ENCODE data around the gene FCHSD2. TPM values are rescaled to one million over a fixed set of nuclear protein-coding genes. Genes with fewer than 3 reads are reported as not detected.

FCHSD2 gene
- polyA plus RNA-seq, 1 donor (not counting 4 experiments of a cell fraction or from before 2014, with no cell fraction given), result 14.2 TPM

DNA sequence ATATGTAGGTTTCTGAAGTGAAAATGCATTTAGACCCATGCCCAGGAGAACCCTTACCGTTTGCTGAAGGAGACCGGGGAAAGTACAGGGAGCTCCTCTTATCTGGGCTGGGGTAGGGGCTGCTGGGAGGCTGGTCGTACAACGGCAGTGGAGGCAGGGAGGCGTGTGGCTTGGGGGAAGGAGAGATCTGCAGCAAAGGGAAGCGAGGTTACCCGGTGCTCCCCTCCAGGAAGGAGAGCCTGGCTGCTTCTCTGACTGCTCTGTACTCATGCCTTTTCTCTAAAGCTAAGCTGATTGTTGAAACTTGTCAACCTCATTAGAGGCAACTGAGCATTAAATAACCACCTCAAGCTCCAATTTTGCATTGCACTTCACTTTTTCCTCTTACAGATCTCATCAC is 300.7 kb downstream of the FCHSD2 start:
- Histone ChIP-seq H3K9ac (ENCODE audit: control insufficient read depth, extremely low read depth, insufficient read depth, low read length) (no peak overlapping the region), H3K79me2 (ENCODE audit: control insufficient read depth, insufficient read depth, low read length) (no peaks in the 10 kb centered on the region), H3K27me3 (ENCODE audit: control insufficient read depth, extremely low read depth, insufficient read depth, low read length) (no peaks in the 10 kb centered on the region), H4K20me1 (ENCODE audit: control insufficient read depth, extremely low read depth, insufficient read depth, low read length) (no peaks in the 10 kb centered on the region), H3K36me3 (ENCODE audit: control insufficient read depth in 2 of 2, extremely low read depth in 1 of 2, insufficient read depth in 2 of 2, low read length in 2 of 2) (peaks cover 4 to 10% of the 10 kb centered on the region in 2 experiments), H3K4me2 (ENCODE audit: control insufficient read depth, extremely low read depth, insufficient read depth, low read depth, low read length) (no peak overlapping the region), H3K9me3 (ENCODE audit: control insufficient read depth, low read depth, low read length) (no peaks in the 10 kb centered on the region), H3K4me3 (ENCODE audit: control insufficient read depth in 2 of 3, extremely low read depth in 1 of 3, insufficient read depth in 2 of 3, low read depth in 1 of 3, low read length in 3 of 3) (no peak overlapping the region), H2AFZ (ENCODE audit: control insufficient read depth, low read length) (no peak overlapping the region), H3K27ac (ENCODE audit: control insufficient read depth, insufficient read depth, low read length) (no peak overlapping the region), H3K4me1 (ENCODE audit: control insufficient read depth, extremely low read depth, insufficient read depth, low read length) (peaks cover 17% of the 10 kb centered on the region), H3K9me1 (ENCODE audit: control insufficient read depth, extremely low read depth, insufficient read depth, low read length) (no peaks in the 10 kb centered on the region)
- FAIRE-seq, result no peak
- no peak for DNase-seq (ENCODE audit: low read depth, low spot score)
- TF ChIP-seq, protein P1, sequence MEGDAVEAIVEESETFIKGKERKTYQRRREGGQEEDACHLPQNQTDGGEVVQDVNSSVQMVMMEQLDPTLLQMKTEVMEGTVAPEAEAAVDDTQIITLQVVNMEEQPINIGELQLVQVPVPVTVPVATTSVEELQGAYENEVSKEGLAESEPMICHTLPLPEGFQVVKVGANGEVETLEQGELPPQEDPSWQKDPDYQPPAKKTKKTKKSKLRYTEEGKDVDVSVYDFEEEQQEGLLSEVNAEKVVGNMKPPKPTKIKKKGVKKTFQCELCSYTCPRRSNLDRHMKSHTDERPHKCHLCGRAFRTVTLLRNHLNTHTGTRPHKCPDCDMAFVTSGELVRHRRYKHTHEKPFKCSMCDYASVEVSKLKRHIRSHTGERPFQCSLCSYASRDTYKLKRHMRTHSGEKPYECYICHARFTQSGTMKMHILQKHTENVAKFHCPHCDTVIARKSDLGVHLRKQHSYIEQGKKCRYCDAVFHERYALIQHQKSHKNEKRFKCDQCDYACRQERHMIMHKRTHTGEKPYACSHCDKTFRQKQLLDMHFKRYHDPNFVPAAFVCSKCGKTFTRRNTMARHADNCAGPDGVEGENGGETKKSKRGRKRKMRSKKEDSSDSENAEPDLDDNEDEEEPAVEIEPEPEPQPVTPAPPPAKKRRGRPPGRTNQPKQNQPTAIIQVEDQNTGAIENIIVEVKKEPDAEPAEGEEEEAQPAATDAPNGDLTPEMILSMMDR (optimal IDR thresholded peaks at IDR 0.05 in 1 of 3, IDR thresholded peaks at IDR 0.05 in 1 of 3, conservative IDR thresholded peaks at IDR 0.05 in 1 of 3; ENCODE audit: extremely low read depth in 1 of 3, insufficient read depth in 2 of 3, low read length in 3 of 3), result no peak
- TF ChIP-seq EZH2 (IDR thresholded peaks at IDR 0.05; ENCODE audit: low read length), result no peak
- dilution Hi-C loops (cut with MboI; ENCODE audit: extremely low pct_ligation_motif_present, low sequenced_read_pairs), result no loop called here

DNA sequence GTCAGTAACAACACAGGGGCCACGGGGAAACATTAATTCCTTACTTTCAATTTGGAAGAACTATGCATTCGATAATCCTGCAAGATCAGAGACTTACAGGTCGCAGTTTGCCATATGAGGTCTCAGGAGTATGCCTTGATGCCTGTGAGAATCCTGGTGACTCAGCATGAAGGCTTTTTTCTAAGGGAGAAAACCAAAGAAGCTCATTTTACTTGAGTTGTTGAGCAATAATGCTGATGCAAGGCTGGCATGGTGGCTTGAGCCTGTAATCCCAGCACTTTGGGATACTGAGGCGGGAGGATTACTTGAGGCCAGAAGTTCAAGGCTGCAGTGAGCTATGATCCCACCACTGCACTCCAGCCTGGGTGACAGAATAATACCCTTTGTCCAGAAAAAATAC is 301.3 kb downstream of the FCHSD2 start:
- Histone ChIP-seq H3K9me1 (ENCODE audit: control insufficient read depth, extremely low read depth, insufficient read depth, low read length) (no peaks in the 10 kb centered on the region), H3K27me3 (ENCODE audit: control insufficient read depth, extremely low read depth, insufficient read depth, low read length) (no peaks in the 10 kb centered on the region), H2AFZ (ENCODE audit: control insufficient read depth, low read length) (no peak overlapping the region), H3K27ac (ENCODE audit: control insufficient read depth, insufficient read depth, low read length) (no peak overlapping the region), H3K4me3 (ENCODE audit: control insufficient read depth in 2 of 3, extremely low read depth in 1 of 3, insufficient read depth in 2 of 3, low read depth in 1 of 3, low read length in 3 of 3) (no peak overlapping the region), H3K79me2 (ENCODE audit: control insufficient read depth, insufficient read depth, low read length) (no peaks in the 10 kb centered on the region), H3K9ac (ENCODE audit: control insufficient read depth, extremely low read depth, insufficient read depth, low read length) (no peak overlapping the region), H3K4me2 (ENCODE audit: control insufficient read depth, extremely low read depth, insufficient read depth, low read depth, low read length) (no peak overlapping the region), H3K4me1 (ENCODE audit: control insufficient read depth, extremely low read depth, insufficient read depth, low read length) (peaks cover 17% of the 10 kb centered on the region), H3K36me3 (ENCODE audit: control insufficient read depth in 2 of 2, extremely low read depth in 1 of 2, insufficient read depth in 2 of 2, low read length in 2 of 2) (peaks cover 4 to 10% of the 10 kb centered on the region in 2 experiments), H3K9me3 (ENCODE audit: control insufficient read depth, low read depth, low read length) (no peaks in the 10 kb centered on the region), H4K20me1 (ENCODE audit: control insufficient read depth, extremely low read depth, insufficient read depth, low read length) (no peaks in the 10 kb centered on the region)
- dilution Hi-C loops (cut with MboI; ENCODE audit: extremely low pct_ligation_motif_present, low sequenced_read_pairs), result no loop called here
- no peak for TF ChIP-seq EZH2 (IDR thresholded peaks at IDR 0.05; ENCODE audit: low read length)
- TF ChIP-seq, protein P1 (optimal IDR thresholded peaks at IDR 0.05 in 1 of 3, IDR thresholded peaks at IDR 0.05 in 1 of 3, conservative IDR thresholded peaks at IDR 0.05 in 1 of 3; ENCODE audit: extremely low read depth in 1 of 3, insufficient read depth in 2 of 3, low read length in 3 of 3), result no peak
- FAIRE-seq (no peak), DNase-seq (ENCODE audit: low read depth, low spot score) (no peak)
